ENCODE results near the gene MMP15. TPM values are rescaled to one million over a fixed set of nuclear protein-coding genes. Genes with fewer than 3 reads are reported as not detected.
A peak's percentile ranks its signal among the peaks of the same experiment; 100 is the strongest.

Gene MMP15
- total RNA-seq, 4 donors from 2014 or later = 13.2 to 142 (median 134) TPM

- Histone ChIP-seq H3K9me3 (no peaks in the 10 kb centered on the region), H3K4me1 (peaks cover 0 to 17% (median 5%) of the 10 kb centered on the region in 4 donors), H3K27ac (no peak overlapping the region), H3K36me3 (peaks cover 0 to 27% (median 0%) of the 10 kb centered on the region in 3 donors), H3K4me3 (no peak overlapping the region), H3K27me3 (no peaks in the 10 kb centered on the region)
- TF ChIP-seq, protein P1, sequence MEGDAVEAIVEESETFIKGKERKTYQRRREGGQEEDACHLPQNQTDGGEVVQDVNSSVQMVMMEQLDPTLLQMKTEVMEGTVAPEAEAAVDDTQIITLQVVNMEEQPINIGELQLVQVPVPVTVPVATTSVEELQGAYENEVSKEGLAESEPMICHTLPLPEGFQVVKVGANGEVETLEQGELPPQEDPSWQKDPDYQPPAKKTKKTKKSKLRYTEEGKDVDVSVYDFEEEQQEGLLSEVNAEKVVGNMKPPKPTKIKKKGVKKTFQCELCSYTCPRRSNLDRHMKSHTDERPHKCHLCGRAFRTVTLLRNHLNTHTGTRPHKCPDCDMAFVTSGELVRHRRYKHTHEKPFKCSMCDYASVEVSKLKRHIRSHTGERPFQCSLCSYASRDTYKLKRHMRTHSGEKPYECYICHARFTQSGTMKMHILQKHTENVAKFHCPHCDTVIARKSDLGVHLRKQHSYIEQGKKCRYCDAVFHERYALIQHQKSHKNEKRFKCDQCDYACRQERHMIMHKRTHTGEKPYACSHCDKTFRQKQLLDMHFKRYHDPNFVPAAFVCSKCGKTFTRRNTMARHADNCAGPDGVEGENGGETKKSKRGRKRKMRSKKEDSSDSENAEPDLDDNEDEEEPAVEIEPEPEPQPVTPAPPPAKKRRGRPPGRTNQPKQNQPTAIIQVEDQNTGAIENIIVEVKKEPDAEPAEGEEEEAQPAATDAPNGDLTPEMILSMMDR (IDR thresholded peaks at IDR 0.05) = peak in 4 of 6 experiments; percentile 16 to 35 (median 32)
- no peak for TF ChIP-seq POLR2A (IDR thresholded peaks at IDR 0.05)
- peak in 2 of 3 donors; percentile 58 to 73 for DNase-seq
Observed at GRCh38 chr16:57994778-57995177, 30.8 kb upstream of the MMP15 start.

GRCh38 chr16:57995721-57996405 is 29.7 kb upstream of the MMP15 start:
- Histone ChIP-seq H3K4me1 (peaks cover 0 to 18% (median 5%) of the 10 kb centered on the region in 4 donors), H3K27ac (no peak overlapping the region), H3K9me3 (no peaks in the 10 kb centered on the region), H3K36me3 (peaks cover 0 to 27% (median 0%) of the 10 kb centered on the region in 3 donors), H3K27me3 (no peaks in the 10 kb centered on the region), H3K4me3 (no peak overlapping the region)
- TF ChIP-seq, protein P1 (IDR thresholded peaks at IDR 0.05) = no peak
- TF ChIP-seq POLR2A (IDR thresholded peaks at IDR 0.05) = no peak
- DNase-seq = no peak

DNA sequence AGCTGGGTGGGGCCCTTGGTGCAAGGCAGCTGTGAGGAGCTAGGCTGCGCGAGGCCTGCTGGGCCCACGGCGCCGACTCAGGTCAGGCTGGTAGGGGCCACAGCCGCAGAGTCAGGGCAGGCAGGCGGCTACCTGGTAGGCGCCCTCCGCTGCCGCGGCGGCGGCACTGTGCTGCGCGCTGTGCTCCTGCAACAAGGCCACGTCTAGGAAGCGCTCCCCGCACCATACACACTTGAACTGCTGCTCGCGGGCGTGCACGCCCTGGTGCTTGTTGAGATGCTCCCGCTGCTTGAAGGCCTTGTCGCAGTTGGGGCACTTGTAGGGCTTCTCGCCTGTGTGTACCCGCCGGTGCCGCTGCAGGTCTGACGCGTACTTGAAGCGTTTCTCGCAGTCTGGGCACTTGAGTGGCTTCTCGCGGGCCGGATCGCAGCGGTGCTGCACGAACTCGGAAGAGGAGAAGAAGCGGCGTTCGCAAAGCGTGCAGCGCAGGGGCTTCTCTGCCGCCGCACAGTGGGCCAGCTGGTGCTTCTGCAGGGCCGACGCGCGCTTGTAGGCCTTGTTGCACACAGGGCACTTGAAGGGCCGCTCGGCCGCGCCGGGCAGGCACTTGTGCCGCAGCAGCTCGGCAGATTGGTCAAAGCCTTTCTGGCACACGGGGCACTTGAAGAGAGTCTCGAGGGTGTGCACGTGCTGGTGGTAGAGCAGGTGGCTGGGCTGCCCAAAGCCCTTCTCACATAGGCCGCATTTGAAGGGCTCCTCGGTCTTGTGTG is 29.0 kb upstream of the MMP15 start:
- no peak for DNase-seq
- H3K9me3 ChIP-seq = no peaks in the 10 kb centered on the region
- H3K27ac ChIP-seq = no peak overlapping the region
- TF ChIP-seq POLR2A (IDR thresholded peaks at IDR 0.05) = no peak
- H3K4me1 ChIP-seq = peaks cover 0 to 19% (median 5%) of the 10 kb centered on the region in 4 donors
- H3K36me3 ChIP-seq = peaks cover 0 to 27% (median 0%) of the 10 kb centered on the region in 3 donors
- H3K27me3 ChIP-seq = no peaks in the 10 kb centered on the region
- no peak overlapping the region for H3K4me3 ChIP-seq

DNA sequence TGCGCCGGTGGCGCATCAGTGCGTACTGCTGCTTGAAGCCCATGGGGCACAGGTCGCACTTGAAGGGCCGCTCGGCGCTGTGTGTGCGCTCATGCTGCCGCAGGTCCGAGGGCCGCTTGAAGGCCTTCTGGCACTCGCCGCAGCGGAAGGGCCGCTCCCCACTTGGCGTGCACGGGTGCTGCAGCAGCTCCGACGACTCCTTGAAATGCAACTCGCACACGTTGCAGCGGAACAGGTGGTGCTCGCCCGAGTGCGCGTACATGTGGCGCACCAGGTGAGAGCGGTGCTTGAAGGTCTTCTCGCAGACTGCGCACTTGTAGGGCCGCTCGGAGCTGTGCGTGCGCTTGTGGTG is 28.4 kb upstream of the MMP15 start:
- no peak for DNase-seq
- no peaks in the 10 kb centered on the region for H3K27me3 ChIP-seq
- H3K4me3 ChIP-seq = no peak overlapping the region
- H3K4me1 ChIP-seq = peaks cover 4 to 24% (median 5%) of the 10 kb centered on the region in 4 donors
- TF ChIP-seq POLR2A (IDR thresholded peaks at IDR 0.05) = no peak
- TF ChIP-seq, protein P1 (IDR thresholded peaks at IDR 0.05) = no peak
- H3K27ac ChIP-seq = no peak overlapping the region
- H3K9me3 ChIP-seq = no peaks in the 10 kb centered on the region
- peaks cover 0 to 27% (median 0%) of the 10 kb centered on the region in 3 donors for H3K36me3 ChIP-seq

GRCh38 chr16:57997528-57998265 is 27.9 kb upstream of the MMP15 start:
- no peak overlapping the region for H3K27ac ChIP-seq
- H3K9me3 ChIP-seq = no peaks in the 10 kb centered on the region
- DNase-seq = no peak
- H3K4me1 ChIP-seq = peaks cover 4 to 24% (median 5%) of the 10 kb centered on the region in 4 donors
- H3K36me3 ChIP-seq = peaks cover 0 to 30% (median 0%) of the 10 kb centered on the region in 3 donors
- no peak for TF ChIP-seq POLR2A (IDR thresholded peaks at IDR 0.05)
- no peak overlapping the region for H3K4me3 ChIP-seq
- no peaks in the 10 kb centered on the region for H3K27me3 ChIP-seq

DNA sequence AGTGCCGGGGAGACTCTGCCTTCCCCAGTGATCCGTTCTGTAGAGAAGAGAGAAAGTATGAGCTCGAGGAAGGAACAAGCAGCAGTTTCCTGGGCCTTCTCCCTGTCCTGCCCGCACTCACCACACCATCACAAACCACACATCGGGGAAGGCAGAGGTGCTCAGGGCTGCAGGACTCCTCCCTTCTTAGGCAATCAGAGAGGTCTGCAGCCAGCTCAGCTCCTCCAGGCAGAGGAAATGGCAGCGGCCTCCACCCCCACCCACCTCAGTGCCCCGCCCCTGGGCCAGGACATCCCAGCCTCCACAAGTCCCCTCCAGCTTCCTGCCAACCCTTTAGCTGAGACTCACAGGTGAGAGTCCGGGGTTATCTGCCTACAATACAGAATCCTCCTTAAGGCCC is 27.1 kb upstream of the MMP15 start:
- DNase-seq = peak; percentile 40 to 80 (median 62)
- H3K9me3 ChIP-seq = no peaks in the 10 kb centered on the region
- peaks cover 0 to 37% (median 0%) of the 10 kb centered on the region in 3 donors for H3K36me3 ChIP-seq
- peak overlapping the region in 1 of 4 donors; percentile 25 for H3K27ac ChIP-seq
- no peak overlapping the region for H3K4me3 ChIP-seq
- no peaks in the 10 kb centered on the region for H3K27me3 ChIP-seq
- TF ChIP-seq, protein P1 (IDR thresholded peaks at IDR 0.05) = no peak
- TF ChIP-seq POLR2A (IDR thresholded peaks at IDR 0.05) = no peak
- H3K4me1 ChIP-seq = peaks cover 4 to 24% (median 5%) of the 10 kb centered on the region in 4 donors

Measured in Peyer's patch (tissue), 4 donors.